GM12874 (cell line): ENCODE measurements around the gene PVALEF.

Source experiments
- TF ChIP-seq, protein P1 (sequence below): IDR thresholded peaks from 2 replicates; pipeline ENCODE4 v1.5.1; 2011; ENCODE audit warnings: low read depth, mild to moderate bottlenecking, control low read depth, low read length, moderate library complexity; ENCODE audit not compliant: insufficient read depth

PVALEF gene

DNA sequence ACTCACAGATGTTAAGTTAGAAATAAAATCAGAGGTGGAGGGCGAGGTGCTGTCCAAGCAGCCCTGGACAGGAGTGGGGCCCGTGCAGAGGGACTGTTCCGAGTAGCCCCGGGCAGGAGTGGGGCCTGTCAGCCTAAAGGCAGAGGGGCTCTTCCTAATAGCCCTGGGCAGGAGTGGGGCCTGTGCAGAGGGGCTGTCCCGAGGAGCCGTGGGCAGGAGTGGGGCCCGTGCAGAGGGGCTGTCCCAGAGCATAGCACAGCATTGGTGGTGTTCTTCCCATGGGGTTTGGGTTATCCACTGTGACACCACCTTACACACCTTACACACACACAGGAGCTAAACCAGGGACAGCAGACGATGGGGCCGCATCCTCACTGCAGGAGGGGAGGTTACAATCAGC lies 47.1 kb downstream of the PVALEF start:
- TF ChIP-seq, protein P1, sequence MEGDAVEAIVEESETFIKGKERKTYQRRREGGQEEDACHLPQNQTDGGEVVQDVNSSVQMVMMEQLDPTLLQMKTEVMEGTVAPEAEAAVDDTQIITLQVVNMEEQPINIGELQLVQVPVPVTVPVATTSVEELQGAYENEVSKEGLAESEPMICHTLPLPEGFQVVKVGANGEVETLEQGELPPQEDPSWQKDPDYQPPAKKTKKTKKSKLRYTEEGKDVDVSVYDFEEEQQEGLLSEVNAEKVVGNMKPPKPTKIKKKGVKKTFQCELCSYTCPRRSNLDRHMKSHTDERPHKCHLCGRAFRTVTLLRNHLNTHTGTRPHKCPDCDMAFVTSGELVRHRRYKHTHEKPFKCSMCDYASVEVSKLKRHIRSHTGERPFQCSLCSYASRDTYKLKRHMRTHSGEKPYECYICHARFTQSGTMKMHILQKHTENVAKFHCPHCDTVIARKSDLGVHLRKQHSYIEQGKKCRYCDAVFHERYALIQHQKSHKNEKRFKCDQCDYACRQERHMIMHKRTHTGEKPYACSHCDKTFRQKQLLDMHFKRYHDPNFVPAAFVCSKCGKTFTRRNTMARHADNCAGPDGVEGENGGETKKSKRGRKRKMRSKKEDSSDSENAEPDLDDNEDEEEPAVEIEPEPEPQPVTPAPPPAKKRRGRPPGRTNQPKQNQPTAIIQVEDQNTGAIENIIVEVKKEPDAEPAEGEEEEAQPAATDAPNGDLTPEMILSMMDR, result no peak

DNA sequence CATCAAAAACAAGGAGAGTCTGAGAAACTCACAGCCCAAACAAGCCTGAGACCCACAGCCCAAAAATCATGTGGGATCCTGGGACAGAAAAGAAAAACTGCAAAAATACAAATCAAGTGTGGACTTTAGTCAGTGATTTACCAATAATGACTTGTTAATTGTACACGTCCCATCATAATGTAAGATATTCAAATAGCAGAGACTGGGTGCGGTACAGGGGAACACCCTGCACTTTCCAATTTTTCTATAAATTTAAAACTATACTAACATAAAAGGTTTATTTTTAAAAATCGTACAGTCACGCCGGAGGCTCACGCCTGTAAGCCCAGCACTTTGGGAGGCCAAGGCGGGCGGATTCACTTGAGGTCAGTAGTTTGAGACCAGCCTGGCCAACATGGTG lies 48.7 kb downstream of the PVALEF start:
- TF ChIP-seq, protein P1, result no peak

DNA sequence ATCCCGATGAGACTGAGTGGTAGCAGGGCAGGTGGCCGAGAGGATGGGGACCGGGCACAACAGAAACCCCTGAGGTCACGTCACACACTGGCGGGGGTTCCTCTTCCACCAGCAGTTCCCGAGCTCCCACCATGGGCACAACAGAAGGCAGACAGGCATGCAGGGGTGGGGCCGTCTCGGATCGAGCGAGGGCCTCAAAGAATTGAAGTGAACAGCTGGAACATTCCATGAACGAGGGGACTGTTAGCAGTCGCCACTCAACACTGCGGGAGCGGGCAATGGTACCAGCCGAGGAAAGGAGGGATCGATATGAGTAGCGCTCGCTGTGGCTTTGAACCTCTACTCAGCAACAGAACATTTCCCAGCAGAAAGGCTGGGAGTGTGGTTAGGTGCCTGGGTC lies 52.2 kb downstream of the PVALEF start:
- TF ChIP-seq, protein P1, result no peak

- TF ChIP-seq, protein P1, result no peak
These were observed 53.2 kb downstream of the PVALEF start for GRCh38 chr17:81218459-81218858.

DNA sequence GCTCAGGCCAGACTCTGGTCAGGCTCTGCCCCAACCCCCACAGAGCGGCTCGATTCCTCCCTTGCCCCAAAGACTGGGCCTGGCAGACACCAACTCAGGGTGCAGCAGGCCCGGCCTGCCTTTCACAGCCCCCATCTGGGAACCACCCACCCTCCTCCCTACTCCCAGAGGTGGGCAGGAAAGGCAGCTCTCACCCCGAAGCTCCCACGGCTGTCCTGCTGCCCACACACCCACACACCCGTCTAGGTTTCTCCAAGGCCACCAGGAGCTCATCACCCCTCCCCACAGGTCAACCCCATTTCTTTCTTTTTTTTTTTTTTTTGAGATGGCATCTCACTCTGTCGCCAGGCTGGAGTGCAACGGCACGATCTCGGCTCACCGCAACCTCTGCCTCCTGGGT lies 53.7 kb downstream of the PVALEF start:
- TF ChIP-seq, protein P1, result no peak

GRCh38 chr17:81219476-81220180 lies 54.3 kb downstream of the PVALEF start:
- TF ChIP-seq, protein P1, result no peak

DNA sequence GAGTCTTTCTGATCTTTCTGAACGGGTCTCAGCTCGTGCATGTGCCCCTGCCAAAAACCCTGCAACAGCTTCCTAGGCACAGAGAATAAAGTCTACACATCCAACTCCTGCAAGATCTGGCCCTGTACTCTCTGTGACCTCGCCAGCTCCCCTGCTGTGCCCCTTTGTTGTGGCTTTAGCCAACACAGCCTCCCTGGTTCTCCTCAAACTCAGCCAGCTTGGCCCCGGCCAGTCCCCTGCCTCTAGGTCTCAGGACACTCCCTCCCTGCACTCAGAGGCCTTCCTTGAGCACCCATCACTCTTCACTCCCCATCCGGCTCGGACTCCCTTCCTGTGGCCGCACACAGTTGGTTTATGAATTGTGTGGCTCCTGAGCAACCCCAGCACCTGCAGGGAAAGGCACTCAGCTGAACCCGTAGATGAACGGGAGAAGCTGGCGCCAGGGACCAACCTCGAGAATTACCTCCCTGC lies 56.1 kb downstream of the PVALEF start:
- TF ChIP-seq, protein P1, result no peak
